Natural killer cell (primary cell): ENCODE measurements around the gene CCDC127. TPM values are rescaled to one million over a fixed set of nuclear protein-coding genes. Genes with fewer than 3 reads are reported as not detected.
A peak's percentile ranks its signal among the peaks of the same experiment; 100 is the strongest.

ENCODE experiments used
- ATAC-seq, 3 donors: fragments of 150-1000 bp in 2 of 3; fragments of 200-7000 bp in 1 of 3; cut with Tn5 transposase; 1 replicate in 1 of 3; 2 replicates in 2 of 3; pipeline ENCODE4 v1.10.0; 2021; ENCODE audit warnings: mild to moderate bottlenecking in 2 of 3, moderate library complexity in 2 of 3
- DNase-seq, 2 donors: peaks; one replicate each; pipeline versions ENCODE4 v3.0.0 to v3.0.0-alpha.2; 2013 to 2021; ENCODE audit warnings: mixed read lengths in 1 of 2
- H3K27ac ChIP-seq: one replicate; pipeline ENCODE4 v1.5.1; 2013; ENCODE audit warnings: mild to moderate bottlenecking, low read length
- H3K27me3 ChIP-seq: one replicate; pipeline ENCODE4 v1.6.1; 2013; ENCODE audit warnings: low read length; ENCODE audit not compliant: control insufficient read depth, insufficient read depth
- H3K36me3 ChIP-seq: one replicate; pipeline ENCODE4 v1.6.1; 2013; ENCODE audit warnings: low read length; ENCODE audit not compliant: control insufficient read depth, insufficient read depth
- H3K4me1 ChIP-seq: one replicate; pipeline ENCODE4 v1.6.1; 2013; ENCODE audit warnings: low read length; ENCODE audit not compliant: control insufficient read depth, insufficient read depth
- H3K4me3 ChIP-seq: one replicate; pipeline ENCODE4 v1.5.1; 2013; ENCODE audit warnings: low read length
- H3K9me3 ChIP-seq: one replicate; pipeline ENCODE4 v1.6.1; 2013; ENCODE audit warnings: low read length; ENCODE audit not compliant: control insufficient read depth, insufficient read depth
- H3K27ac Mint-ChIP-seq, 2 donors: one replicate each; pipeline ENCODE4 v1.8.0; 2022; ENCODE audit warnings: mild to moderate bottlenecking in 2 of 2, mixed read lengths in 2 of 2, moderate library complexity in 1 of 2
- H3K27me3 Mint-ChIP-seq, 2 donors: one replicate each; pipeline ENCODE4 v1.8.0; 2022; ENCODE audit warnings: low read depth in 2 of 2, mixed read lengths in 2 of 2
- H3K36me3 Mint-ChIP-seq: one replicate; pipeline ENCODE4 v1.8.0; 2022; ENCODE audit warnings: mixed read lengths
- H3K4me1 Mint-ChIP-seq, 2 donors: one replicate each; pipeline ENCODE4 v1.8.0; 2022; ENCODE audit warnings: mixed read lengths in 2 of 2
- H3K4me3 Mint-ChIP-seq: one replicate; pipeline ENCODE4 v1.8.0; 2022; ENCODE audit warnings: mild to moderate bottlenecking, moderate library complexity, mixed read lengths
- H3K9me3 Mint-ChIP-seq, 2 donors: one replicate each; pipeline ENCODE4 v1.8.0; 2022; ENCODE audit warnings: mixed read lengths in 2 of 2
- WGBS: methylation state at CpG from one replicate; pipeline ENCODE4 v1.1.7; 2013; ENCODE audit warnings: missing lambda C conversion rate; ENCODE audit not compliant: insufficient coverage; 5-methylcytosine and 5-hydroxymethylcytosine counted together
- intact Hi-C: fragments of 100-400 bp; cut with micrococcal nuclease; formaldehyde crosslinking; loops from one replicate; pipeline ENCODE4 v1.14.2; 2022
- total RNA-seq, 4 donors: library from RNA; stranded (reverse); fragments of 120-200 nt in 1 of 4; gene quantifications; one replicate each; pipeline versions ENCODE4 v1.2.3 to v1.2.4, GENCODE V29; 2013 to 2022
- TF ChIP-seq, protein P1 (sequence below): fragments of 200-600 bp; IDR thresholded peaks from one replicate; pipeline ENCODE4 v1.8.0; 2022; ENCODE audit warnings: antibody characterized with exemption

CCDC127 gene
- total RNA-seq, 3 donors from 2014 or later (not counting 1 experiment from before 2014, with no cell fraction given) = 4.4 to 6.2 (median 5.4) TPM

- Mint-ChIP-seq H3K27me3 (peaks cover 0 to 11% of the 10 kb centered on the region in 2 donors), H3K4me3 (no peak overlapping the region), H3K9me3 (no peaks in the 10 kb centered on the region), H3K36me3 (no peaks in the 10 kb centered on the region), H3K27ac (no peak overlapping the region), H3K4me1 (peaks cover 8 to 10% of the 10 kb centered on the region in 2 donors)
- Histone ChIP-seq H3K27ac (no peak overlapping the region), H3K9me3 (no peaks in the 10 kb centered on the region), H3K4me1 (peaks cover 9% of the 10 kb centered on the region), H3K4me3 (no peak overlapping the region), H3K27me3 (no peaks in the 10 kb centered on the region), H3K36me3 (no peaks in the 10 kb centered on the region)
- DNase-seq = no peak
- TF ChIP-seq, protein P1, sequence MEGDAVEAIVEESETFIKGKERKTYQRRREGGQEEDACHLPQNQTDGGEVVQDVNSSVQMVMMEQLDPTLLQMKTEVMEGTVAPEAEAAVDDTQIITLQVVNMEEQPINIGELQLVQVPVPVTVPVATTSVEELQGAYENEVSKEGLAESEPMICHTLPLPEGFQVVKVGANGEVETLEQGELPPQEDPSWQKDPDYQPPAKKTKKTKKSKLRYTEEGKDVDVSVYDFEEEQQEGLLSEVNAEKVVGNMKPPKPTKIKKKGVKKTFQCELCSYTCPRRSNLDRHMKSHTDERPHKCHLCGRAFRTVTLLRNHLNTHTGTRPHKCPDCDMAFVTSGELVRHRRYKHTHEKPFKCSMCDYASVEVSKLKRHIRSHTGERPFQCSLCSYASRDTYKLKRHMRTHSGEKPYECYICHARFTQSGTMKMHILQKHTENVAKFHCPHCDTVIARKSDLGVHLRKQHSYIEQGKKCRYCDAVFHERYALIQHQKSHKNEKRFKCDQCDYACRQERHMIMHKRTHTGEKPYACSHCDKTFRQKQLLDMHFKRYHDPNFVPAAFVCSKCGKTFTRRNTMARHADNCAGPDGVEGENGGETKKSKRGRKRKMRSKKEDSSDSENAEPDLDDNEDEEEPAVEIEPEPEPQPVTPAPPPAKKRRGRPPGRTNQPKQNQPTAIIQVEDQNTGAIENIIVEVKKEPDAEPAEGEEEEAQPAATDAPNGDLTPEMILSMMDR = no peak
- intact Hi-C loops = loop anchor here (2.0 kb wide), 1 partner anchor 241 kb away; no protein-coding TSS in a partner anchor
- ATAC-seq = no peak
- WGBS = 92% methylated on average over 9 of the region's 10 CpGs
These were observed 28.5 kb downstream of the CCDC127 start for GRCh38 chr5:189486-189885.

GRCh38 chr5:188488-189481, 29.2 kb downstream of the CCDC127 start:
- WGBS = 39% methylated on average over 37 of the region's 37 CpGs
- Histone ChIP-seq H3K27me3 (no peaks in the 10 kb centered on the region), H3K4me1 (peaks cover 9% of the 10 kb centered on the region), H3K27ac (no peak overlapping the region), H3K9me3 (no peaks in the 10 kb centered on the region), H3K4me3 (no peak overlapping the region), H3K36me3 (no peaks in the 10 kb centered on the region)
- ATAC-seq = peak; percentile 90 to 99 (median 97)
- Mint-ChIP-seq H3K4me3 (peak overlapping the region; percentile 40), H3K9me3 (no peaks in the 10 kb centered on the region), H3K36me3 (no peaks in the 10 kb centered on the region), H3K27me3 (peaks cover 0 to 11% of the 10 kb centered on the region in 2 donors), H3K4me1 (peaks cover 8 to 10% of the 10 kb centered on the region in 2 donors), H3K27ac (peak overlapping the region in 1 of 2 donors; percentile 62)
- peak; percentile 83 to 93 for DNase-seq
- TF ChIP-seq, protein P1 = peak; percentile 91
- intact Hi-C loops = loop anchor here (1.0 to 2.0 kb wide), 2 partner anchors 32 to 242 kb away; no protein-coding TSS in a partner anchor

DNA sequence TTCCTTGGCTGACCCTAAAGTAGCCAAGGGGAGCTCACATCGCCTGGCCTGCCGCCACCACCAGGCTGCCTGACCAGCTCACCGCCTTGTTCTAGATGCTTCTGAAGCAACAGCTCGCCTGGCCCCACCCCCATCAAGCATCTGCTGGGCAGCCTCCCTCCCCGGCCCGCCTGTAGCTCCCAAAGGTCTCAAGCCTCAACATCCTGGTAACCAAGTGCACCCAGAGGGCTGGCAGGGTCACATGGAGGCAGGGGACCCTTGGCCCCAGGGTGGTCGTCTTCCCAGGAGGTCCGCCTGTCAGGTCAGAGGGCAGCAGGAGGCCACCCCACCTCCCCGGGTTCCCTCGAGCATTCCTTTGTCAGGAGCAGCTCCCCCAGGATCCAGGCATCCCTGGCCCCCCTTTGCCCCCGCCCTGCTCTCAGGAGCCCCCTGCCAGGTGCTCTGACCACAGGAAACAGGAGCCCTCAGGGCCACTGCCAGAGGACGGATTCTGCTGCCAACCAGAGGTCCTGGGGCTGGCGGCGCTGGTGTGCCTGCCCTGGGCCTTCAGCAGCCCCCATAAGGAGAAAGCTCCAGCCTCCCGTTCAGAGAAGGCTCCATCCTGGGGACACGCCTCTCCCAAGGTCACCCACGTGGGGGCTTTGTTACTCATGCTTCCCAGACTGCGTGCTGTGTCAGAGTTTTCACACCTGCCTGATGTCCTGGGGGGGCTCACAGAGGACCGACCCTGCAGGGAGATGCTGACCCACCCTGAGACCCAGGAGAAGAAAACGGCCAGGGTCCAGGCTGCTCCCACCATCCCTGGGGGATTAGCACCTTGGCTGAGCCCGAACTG, 30.1 kb downstream of the CCDC127 start:
- H3K27ac Mint-ChIP-seq = peak overlapping the region in 1 of 2 donors; percentile 62
- 75% methylated on average over 21 of the region's 21 CpGs for WGBS

More for the DNA sequence above, 30.1 kb downstream of the CCDC127 start:
- intact Hi-C loops = loop anchor here (1.0 to 2.0 kb wide), 2 partner anchors 32 to 243 kb away; no protein-coding TSS in a partner anchor
- peak in 1 of 2 donors; percentile 9 for DNase-seq
- H3K27ac ChIP-seq = no peak overlapping the region
- no peaks in the 10 kb centered on the region for H3K27me3 ChIP-seq
- Mint-ChIP-seq H3K36me3 (no peaks in the 10 kb centered on the region), H3K9me3 (no peaks in the 10 kb centered on the region), H3K27me3 (peaks cover 0 to 11% of the 10 kb centered on the region in 2 donors), H3K4me3 (peak overlapping the region; percentile 40), H3K4me1 (peaks cover 8 to 10% of the 10 kb centered on the region in 2 donors)
- ATAC-seq = no peak
- no peaks in the 10 kb centered on the region for H3K9me3 ChIP-seq
- TF ChIP-seq, protein P1 = no peak
- peaks cover 9% of the 10 kb centered on the region for H3K4me1 ChIP-seq
- no peak overlapping the region for H3K4me3 ChIP-seq
- H3K36me3 ChIP-seq = no peaks in the 10 kb centered on the region
